ENCODE measurements around the gene RPS27L.

Gene RPS27L

DNA sequence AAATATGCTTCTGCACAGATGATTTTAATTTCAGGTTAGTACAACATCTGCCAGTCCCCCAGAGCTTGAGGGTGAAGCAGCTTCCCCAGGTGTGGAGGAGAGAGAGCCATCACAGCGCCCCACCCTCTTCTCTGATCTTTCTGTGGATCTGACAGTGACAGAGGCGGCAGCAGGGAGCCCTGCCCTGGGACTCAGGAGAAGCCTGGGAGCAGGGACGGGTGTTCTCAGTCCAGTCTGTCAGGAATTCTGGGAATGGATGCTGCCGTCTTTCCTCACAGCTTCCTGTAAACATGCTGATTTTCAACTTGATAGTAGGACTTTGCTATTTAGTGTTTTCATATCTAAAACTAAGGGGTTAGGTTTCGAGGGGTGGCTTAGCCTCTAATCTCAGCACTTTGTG is 20.8 kb upstream of the RPS27L start:
- no peak for TF ChIP-seq CTCF (IDR thresholded peaks at IDR 0.05; ENCODE audit: insufficient read depth, low read length, missing control alignments)
- no peak overlapping the region for H3K4me3 ChIP-seq (ENCODE audit: low read depth, low read length)
- ChIA-PET POLR2A (no interaction called here), CTCF (interaction anchor here (0.8 kb wide), 1 partner anchor 43 kb away, joined by 3 read pairs; no protein-coding TSS in a partner anchor)
- DNase-seq (ENCODE audit: low read depth, low spot score), result no peak

- TF ChIP-seq CTCF (IDR thresholded peaks at IDR 0.05; ENCODE audit: insufficient read depth, low read length, missing control alignments), result no peak
- DNase-seq (ENCODE audit: low read depth, low spot score), result no peak
- no peak overlapping the region for H3K4me3 ChIP-seq (ENCODE audit: low read depth, low read length)
- ChIA-PET POLR2A (no interaction called here), CTCF (interaction anchor here (1.5 kb wide), 1 partner anchor 10 kb away, joined by 8 read pairs; no protein-coding TSS in a partner anchor)
Observed at GRCh38 chr15:63176302-63176701, 19.0 kb upstream of the RPS27L start.

- no peak overlapping the region for H3K4me3 ChIP-seq (ENCODE audit: low read depth, low read length)
- TF ChIP-seq CTCF (IDR thresholded peaks at IDR 0.05; ENCODE audit: insufficient read depth, low read length, missing control alignments), result no peak
- no peak for DNase-seq (ENCODE audit: low read depth, low spot score)
- POLR2A ChIA-PET, result no interaction called here
- CTCF ChIA-PET, result no interaction called here
Observed at GRCh38 chr15:63172851-63173451, 15.7 kb upstream of the RPS27L start.

GRCh38 chr15:63172376-63172775 is 15.1 kb upstream of the RPS27L start:
- ChIA-PET CTCF (no interaction called here), POLR2A (no interaction called here)
- no peak for DNase-seq (ENCODE audit: low read depth, low spot score)
- no peak for TF ChIP-seq CTCF (IDR thresholded peaks at IDR 0.05; ENCODE audit: insufficient read depth, low read length, missing control alignments)
- H3K4me3 ChIP-seq (ENCODE audit: low read depth, low read length), result no peak overlapping the region

DNA sequence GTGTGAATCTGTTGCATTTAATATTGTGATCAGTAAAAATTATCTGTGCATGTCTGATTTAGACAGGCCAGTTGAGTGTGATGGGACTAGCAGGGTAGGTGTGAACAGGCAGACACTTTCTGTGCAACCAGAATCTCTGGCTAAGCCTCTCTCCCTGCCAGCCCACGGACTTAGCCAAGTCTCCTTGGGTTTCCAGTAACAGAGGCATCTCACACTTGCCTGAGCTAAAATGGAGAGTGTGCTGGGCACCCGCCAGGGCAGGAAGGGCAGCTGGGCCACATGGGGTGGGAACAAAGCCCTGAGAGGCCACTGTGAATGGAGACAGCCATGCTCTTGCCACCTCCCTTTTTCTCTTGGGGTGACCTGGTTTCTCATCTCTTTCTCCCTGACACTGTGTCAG is 12.5 kb upstream of the RPS27L start:
- ChIA-PET CTCF (no interaction called here), POLR2A (no interaction called here)

DNA sequence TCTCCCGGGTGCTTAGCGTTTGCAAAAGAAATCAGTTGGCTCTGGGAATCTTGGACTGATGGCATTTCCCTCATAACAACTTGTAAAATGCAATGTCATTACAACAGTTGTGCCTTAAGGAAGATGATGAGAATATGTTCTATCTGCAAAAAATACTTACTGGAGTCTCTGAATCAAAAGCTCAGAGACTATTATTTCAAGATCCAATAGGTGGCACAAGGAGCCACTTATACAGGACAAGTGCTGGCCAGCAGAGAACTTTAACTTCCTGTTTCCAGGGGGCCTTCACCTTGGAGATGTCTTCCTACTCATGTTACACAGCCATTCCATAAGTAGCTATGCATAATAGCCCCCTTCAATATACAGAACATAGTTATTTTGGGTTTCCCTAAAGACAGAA is 8.9 kb upstream of the RPS27L start:
- no peak overlapping the region for H3K4me3 ChIP-seq (ENCODE audit: low read depth, low read length)
- ChIA-PET CTCF (interaction anchor here (0.6 to 1.8 kb wide), 4 partner anchors 9 to 239 kb away, joined by 3 to 8 read pairs (median 4); partner anchors contain the start of gene RPS27L), POLR2A (interaction anchor here (1.1 kb wide), 1 partner anchor 9 kb away, joined by 4 read pairs; the partner anchor contains the start of gene RPS27L)
- DNase-seq (ENCODE audit: low read depth, low spot score), result no peak
- TF ChIP-seq CTCF (IDR thresholded peaks at IDR 0.05; ENCODE audit: insufficient read depth, low read length, missing control alignments), result no peak

More for the DNA sequence above, 12.5 kb upstream of the RPS27L start:
- no peak for DNase-seq (ENCODE audit: low read depth, low spot score)
- no peak for TF ChIP-seq CTCF (IDR thresholded peaks at IDR 0.05; ENCODE audit: insufficient read depth, low read length, missing control alignments)
- H3K4me3 ChIP-seq (ENCODE audit: low read depth, low read length), result no peak overlapping the region
